HG03066 (cell line): ENCODE results near the gene ANAPC1.
"Not testable (repeated sequence)": the region's sequence is repeated elsewhere in the genome, so short reads cannot be mapped to it uniquely, and the experiment has no call there.

Experiments used
- ATAC-seq: cut with Tn5 transposase; IDR thresholded peaks from one replicate; pipeline ENCODE4 v1.9.1; 2021; ENCODE audit warnings: low read depth; ENCODE audit not compliant: unreplicated experiment

The ANAPC1 gene

GRCh38 chr2:111747410-111748115 is 136.4 kb downstream of the ANAPC1 start:
- ATAC-seq = peak; percentile 79

DNA sequence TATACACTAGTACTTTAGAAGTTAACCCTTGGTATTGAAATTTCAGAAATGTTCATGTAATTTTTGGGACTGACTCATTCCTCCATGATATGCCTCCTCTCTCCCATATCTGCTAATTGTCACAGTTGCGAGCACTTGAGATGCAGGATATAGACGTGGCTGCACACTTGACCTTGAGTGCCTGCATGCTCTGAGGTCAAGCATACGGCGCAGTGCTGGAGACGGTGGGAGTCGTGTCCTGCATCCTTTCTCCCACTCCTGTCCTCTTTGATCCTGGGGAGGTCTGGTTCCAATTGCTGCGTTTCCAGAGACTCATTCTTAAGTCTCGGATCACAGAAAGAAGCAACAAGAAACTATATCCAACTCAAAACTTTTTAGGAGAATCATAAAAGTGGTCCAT is 139.2 kb downstream of the ANAPC1 start:
- not testable (repeated sequence) for ATAC-seq

DNA sequence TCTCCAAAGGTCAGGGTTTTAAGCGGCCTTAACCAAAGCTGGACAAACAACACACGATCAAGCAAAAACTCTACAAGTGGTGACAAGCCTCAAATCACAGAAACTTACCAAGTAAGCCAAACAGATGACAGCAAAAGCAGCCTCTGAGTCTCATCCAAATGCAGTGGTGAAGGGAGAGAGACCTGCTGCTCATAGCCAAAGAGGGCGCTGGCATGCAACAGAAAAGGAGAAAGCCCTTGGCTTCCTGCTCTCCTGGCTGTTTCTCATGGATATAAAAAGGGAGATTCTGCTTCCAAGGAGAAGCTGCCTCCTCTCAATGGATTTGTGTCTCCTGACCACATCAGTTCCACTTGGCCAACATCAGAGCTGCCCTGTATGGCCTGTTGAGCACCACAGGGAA is 142.5 kb downstream of the ANAPC1 start:
- ATAC-seq = not testable (repeated sequence)

DNA sequence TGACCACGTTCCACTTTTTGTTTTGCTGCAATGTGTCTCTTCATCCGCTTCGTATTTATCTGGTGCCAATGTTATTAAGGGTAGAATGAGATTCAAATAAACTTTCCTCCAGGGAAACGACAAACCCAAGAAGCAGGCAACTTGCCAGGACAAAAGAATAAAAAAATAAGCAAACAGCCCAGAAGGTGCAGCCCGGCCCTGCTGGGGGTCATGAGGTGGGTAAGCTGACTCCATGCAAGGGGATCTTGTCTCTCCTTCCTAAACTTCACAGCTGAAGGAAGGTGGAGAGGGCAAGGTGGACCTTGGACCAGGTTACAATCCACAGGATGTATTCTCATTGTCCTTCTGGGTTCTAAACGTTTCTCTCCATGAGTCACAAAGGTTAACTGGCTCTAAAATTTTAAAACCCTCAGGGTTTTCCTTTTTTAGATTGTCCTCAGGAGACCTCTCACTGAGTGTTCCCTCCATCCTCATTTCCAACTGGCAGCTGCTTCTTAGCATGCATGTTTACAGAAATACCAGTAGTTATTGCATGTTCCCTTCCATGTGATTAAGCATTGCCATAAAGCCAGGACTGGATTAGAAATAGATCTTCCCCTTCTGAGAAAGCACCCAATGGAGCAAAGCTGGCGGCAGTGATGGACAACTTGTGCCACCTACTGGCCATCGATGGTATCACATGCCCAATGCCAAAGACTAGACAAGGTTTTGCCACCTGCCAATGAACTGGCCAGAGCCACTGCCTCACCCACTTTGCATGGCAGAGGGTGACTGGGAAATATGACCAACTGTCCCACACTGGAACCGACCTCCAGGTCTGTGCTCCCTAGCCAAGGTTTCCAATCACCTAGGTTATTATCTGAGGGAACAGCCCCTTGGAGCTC is 147.9 kb downstream of the ANAPC1 start:
- ATAC-seq = peak; percentile 54

DNA sequence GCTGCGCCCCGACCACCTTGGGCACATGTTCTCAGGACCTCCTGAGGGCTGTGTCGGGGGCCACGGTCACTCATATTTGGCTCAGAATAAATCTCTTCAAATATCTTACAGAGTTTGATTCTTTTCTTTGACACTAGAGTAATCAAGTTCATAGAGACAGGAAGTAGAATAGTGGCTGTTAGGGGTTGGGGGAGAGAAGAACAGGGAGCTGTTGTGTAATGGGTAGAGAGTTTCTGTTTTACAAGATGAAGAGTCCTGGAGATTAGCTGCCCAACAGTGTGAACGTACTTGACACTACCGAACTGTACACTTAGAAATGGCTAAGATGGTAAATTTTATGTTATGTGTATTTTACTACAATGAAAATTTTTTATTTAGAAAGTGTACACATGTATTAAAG is 148.6 kb downstream of the ANAPC1 start:
- not testable (repeated sequence) for ATAC-seq

GRCh38 chr2:111729812-111730458 is 154.1 kb downstream of the ANAPC1 start:
- ATAC-seq = not testable (repeated sequence)

DNA sequence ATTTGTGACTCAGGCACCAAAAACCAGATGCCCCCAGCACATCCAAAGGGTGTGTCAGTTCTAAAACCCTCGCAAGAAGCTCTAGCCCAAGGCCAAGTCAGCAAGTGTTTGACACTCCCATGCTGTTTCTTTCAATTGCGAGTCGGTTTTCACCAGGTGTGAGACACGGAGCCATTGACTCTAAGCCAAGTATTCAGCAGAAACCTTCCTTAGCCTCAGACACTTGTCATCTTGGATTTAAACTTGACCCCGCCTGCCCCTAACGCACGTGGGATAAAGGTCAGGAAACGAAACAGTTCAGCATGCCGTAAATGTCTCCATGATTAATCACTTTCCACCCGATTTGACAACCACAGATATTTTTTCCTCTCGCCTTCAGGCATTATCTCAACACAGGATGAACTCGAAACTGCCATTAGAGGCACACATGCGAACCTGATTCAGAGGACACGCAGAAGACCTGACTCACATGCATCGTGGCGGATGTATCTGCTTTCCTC is 156.3 kb downstream of the ANAPC1 start:
- not testable (repeated sequence) for ATAC-seq

GRCh38 chr2:111725742-111726141 is 158.3 kb downstream of the ANAPC1 start:
- ATAC-seq = peak; percentile 56

- not testable (repeated sequence) for ATAC-seq
These were observed 164.4 kb downstream of the ANAPC1 start for GRCh38 chr2:111719610-111720009.
